ENCODE results near the gene PRRT4.

DNA sequence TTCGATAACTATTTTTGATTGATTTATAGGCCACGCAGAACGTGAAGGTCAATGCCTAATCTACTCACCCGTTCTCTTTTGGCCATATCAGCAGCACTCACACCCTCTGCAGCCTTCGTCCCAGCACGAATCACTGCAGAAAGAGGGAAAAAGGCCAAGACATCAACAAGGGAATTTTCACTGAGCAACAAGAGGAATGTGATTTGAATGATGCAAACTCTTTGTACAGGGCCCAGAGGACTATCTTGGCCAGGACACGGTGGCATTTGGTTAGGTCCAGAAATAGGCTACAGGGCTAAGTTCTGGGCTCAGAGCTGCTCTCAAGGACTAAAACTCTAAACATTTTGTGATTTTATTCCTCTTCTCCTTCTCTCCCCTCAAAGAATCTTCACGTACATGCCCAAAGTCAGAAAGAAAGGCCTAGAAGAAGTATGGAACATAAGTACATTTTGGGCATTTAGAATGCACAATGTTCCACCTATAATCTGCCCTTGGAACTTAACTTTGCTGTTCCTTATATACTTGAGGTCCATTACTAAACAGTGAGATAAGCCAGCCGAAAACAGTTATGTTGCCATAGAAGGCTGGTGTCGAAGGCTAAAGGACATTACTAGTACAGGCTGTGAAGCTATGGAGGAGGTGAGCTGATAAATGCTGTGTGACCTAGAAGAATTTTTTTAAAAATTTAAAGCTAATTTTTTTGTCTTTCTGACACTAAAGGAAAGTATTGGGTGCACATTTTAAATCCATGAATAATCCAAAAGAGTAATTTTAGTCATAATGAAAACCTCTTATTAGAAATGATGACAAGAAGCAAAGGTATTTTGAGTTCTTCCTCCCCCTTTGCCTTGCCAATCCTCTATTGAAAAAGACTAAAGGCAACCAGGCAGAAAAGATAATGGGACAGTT lies 37.8 kb downstream of the PRRT4 start:
- TF ChIP-seq IRF2 (CRISPR knock-in tag; IDR thresholded peaks at IDR 0.05) = no peak
- no peak for TF ChIP-seq TCF12 (IDR thresholded peaks at IDR 0.05)
- TF ChIP-seq TCF12 (CRISPR knock-in tag; IDR thresholded peaks at IDR 0.05) = no peak
- no peak for TF ChIP-seq ZNF891 (CRISPR knock-in tag; IDR thresholded peaks at IDR 0.05)
- TF ChIP-seq, protein P1, sequence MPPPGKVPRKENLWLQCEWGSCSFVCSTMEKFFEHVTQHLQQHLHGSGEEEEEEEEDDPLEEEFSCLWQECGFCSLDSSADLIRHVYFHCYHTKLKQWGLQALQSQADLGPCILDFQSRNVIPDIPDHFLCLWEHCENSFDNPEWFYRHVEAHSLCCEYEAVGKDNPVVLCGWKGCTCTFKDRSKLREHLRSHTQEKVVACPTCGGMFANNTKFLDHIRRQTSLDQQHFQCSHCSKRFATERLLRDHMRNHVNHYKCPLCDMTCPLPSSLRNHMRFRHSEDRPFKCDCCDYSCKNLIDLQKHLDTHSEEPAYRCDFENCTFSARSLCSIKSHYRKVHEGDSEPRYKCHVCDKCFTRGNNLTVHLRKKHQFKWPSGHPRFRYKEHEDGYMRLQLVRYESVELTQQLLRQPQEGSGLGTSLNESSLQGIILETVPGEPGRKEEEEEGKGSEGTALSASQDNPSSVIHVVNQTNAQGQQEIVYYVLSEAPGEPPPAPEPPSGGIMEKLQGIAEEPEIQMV (CRISPR knock-in tag; IDR thresholded peaks at IDR 0.05; ENCODE audit: low read depth) = no peak
- TF ChIP-seq PCBP1 (IDR thresholded peaks at IDR 0.05; ENCODE audit: borderline replicate concordance, low read depth, low read length) = no peak
- no peak for TF ChIP-seq TCF7 (IDR thresholded peaks at IDR 0.05; ENCODE audit: low read depth)
- no peak for TF ChIP-seq CBFB (CRISPR knock-in tag; IDR thresholded peaks at IDR 0.05)
- no peak for TF ChIP-seq HIVEP1 (CRISPR knock-in tag; IDR thresholded peaks at IDR 0.05)
- TF ChIP-seq, protein P2, sequence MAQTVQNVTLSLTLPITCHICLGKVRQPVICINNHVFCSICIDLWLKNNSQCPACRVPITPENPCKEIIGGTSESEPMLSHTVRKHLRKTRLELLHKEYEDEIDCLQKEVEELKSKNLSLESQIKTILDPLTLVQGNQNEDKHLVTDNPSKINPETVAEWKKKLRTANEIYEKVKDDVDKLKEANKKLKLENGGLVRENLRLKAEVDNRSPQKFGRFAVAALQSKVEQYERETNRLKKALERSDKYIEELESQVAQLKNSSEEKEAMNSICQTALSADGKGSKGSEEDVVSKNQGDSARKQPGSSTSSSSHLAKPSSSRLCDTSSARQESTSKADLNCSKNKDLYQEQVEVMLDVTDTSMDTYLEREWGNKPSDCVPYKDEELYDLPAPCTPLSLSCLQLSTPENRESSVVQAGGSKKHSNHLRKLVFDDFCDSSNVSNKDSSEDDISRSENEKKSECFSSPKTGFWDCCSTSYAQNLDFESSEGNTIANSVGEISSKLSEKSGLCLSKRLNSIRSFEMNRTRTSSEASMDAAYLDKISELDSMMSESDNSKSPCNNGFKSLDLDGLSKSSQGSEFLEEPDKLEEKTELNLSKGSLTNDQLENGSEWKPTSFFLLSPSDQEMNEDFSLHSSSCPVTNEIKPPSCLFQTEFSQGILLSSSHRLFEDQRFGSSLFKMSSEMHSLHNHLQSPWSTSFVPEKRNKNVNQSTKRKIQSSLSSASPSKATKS (CRISPR knock-in tag; IDR thresholded peaks at IDR 0.05) = no peak
- TF ChIP-seq EZH2 (conservative IDR thresholded peaks at IDR 0.05; ENCODE audit: low read depth, low read length) = no peak

Measured in HepG2 (cell line).